Measurements from ENCODE around the gene NDST1.

NDST1 gene

GRCh38 chr5:150560401-150561191, 52.7 kb downstream of the NDST1 start:
- peak; percentile 85 for DNase-seq (ENCODE audit: extremely low read depth, low read depth)
- no peak overlapping the region for H3K4me3 ChIP-seq (replicated peaks; ENCODE audit: low read depth, low read length)
- peak; percentile 77 for TF ChIP-seq CTCF (IDR thresholded peaks at IDR 0.05; ENCODE audit: low read depth, low read length, missing control alignments)

- TF ChIP-seq CTCF (IDR thresholded peaks at IDR 0.05; ENCODE audit: low read depth, low read length, missing control alignments) = no peak
- no peak for DNase-seq (ENCODE audit: extremely low read depth, low read depth)
- no peak overlapping the region for H3K4me3 ChIP-seq (replicated peaks; ENCODE audit: low read depth, low read length)
Observed at GRCh38 chr5:150561192-150561512, 53.2 kb downstream of the NDST1 start.

- no peak for TF ChIP-seq CTCF (IDR thresholded peaks at IDR 0.05; ENCODE audit: low read depth, low read length, missing control alignments)
- H3K4me3 ChIP-seq (replicated peaks; ENCODE audit: low read depth, low read length) = no peak overlapping the region
- DNase-seq (ENCODE audit: extremely low read depth, low read depth) = no peak
Observed at GRCh38 chr5:150561571-150562275, 53.8 kb downstream of the NDST1 start.

- DNase-seq (ENCODE audit: extremely low read depth, low read depth) = no peak
- peak; percentile 56 for TF ChIP-seq CTCF (IDR thresholded peaks at IDR 0.05; ENCODE audit: low read depth, low read length, missing control alignments)
- H3K4me3 ChIP-seq (replicated peaks; ENCODE audit: low read depth, low read length) = no peak overlapping the region
Observed at GRCh38 chr5:150562832-150563231, 54.9 kb downstream of the NDST1 start.

- TF ChIP-seq CTCF (IDR thresholded peaks at IDR 0.05; ENCODE audit: low read depth, low read length, missing control alignments) = no peak
- DNase-seq (ENCODE audit: extremely low read depth, low read depth) = no peak
Observed at GRCh38 chr5:150565868-150566267, 57.9 kb downstream of the NDST1 start.

GRCh38 chr5:150567031-150567717, 59.2 kb downstream of the NDST1 start:
- H3K4me3 ChIP-seq (replicated peaks; ENCODE audit: low read depth, low read length) = no peak overlapping the region
- no peak for DNase-seq (ENCODE audit: extremely low read depth, low read depth)
- no peak for TF ChIP-seq CTCF (IDR thresholded peaks at IDR 0.05; ENCODE audit: low read depth, low read length, missing control alignments)

More at GRCh38 chr5:150565868-150566267, 57.9 kb downstream of the NDST1 start:
- H3K4me3 ChIP-seq (replicated peaks; ENCODE audit: low read depth, low read length) = no peak overlapping the region
